ENCODE measurements around the gene MME. TPM values are rescaled to one million over a fixed set of nuclear protein-coding genes. Genes with fewer than 3 reads are reported as not detected.

Gene MME
- total RNA-seq, 2 donors from 2014 or later, result 30.2 to 31.9 TPM

- H3K27ac ChIP-seq (ENCODE audit: low read depth, low read length), result no peak overlapping the region
- H3K9ac ChIP-seq (ENCODE audit: extremely low read depth, low read length, poor library complexity, severe bottlenecking), result no peak overlapping the region
- H3K27ac Mint-ChIP-seq, result peak overlapping the region; percentile 33
- TF ChIP-seq CTCF (conservative IDR thresholded peaks at IDR 0.05), result no peak
- peaks cover 14% of the 10 kb centered on the region for H3K4me1 Mint-ChIP-seq
- no peak overlapping the region for H3K4me3 ChIP-seq (ENCODE audit: low read length)
- H3K27me3 Mint-ChIP-seq (ENCODE audit: insufficient read depth), result no peaks in the 10 kb centered on the region
- peaks cover 2% of the 10 kb centered on the region for H3K9me3 ChIP-seq (ENCODE audit: control insufficient read depth, low read length)
- no peaks in the 10 kb centered on the region for H3K36me3 ChIP-seq (ENCODE audit: control insufficient read depth, insufficient read depth, low read length)
- no peaks in the 10 kb centered on the region for H3K27me3 ChIP-seq (ENCODE audit: control insufficient read depth, insufficient read depth, low read length, poor library complexity, severe bottlenecking)
- DNase-seq, result peak; percentile 68
- H3K36me3 Mint-ChIP-seq (ENCODE audit: low read depth), result no peaks in the 10 kb centered on the region
- H3K9me3 Mint-ChIP-seq, result no peaks in the 10 kb centered on the region
- 96% methylated on average over 2 of the region's 2 CpGs; no CpG with 5 or more reads in 1 of the 2 experiments for WGBS, 2 experiments (ENCODE audit: insufficient coverage in 1 of 2, insufficient read length in 1 of 2)
- no peak overlapping the region for H3K4me3 Mint-ChIP-seq
- H3K4me1 ChIP-seq (ENCODE audit: control insufficient read depth, insufficient read depth, low read length), result peaks cover 4% of the 10 kb centered on the region
These were observed 105.5 kb downstream of the MME start for GRCh38 chr3:155185631-155186071.

GRCh38 chr3:155188031-155188430, 107.9 kb downstream of the MME start:
- Mint-ChIP-seq H3K9me3 (no peaks in the 10 kb centered on the region), H3K27me3 (ENCODE audit: insufficient read depth) (no peaks in the 10 kb centered on the region), H3K4me1 (peaks cover 14% of the 10 kb centered on the region), H3K36me3 (ENCODE audit: low read depth) (no peaks in the 10 kb centered on the region), H3K4me3 (no peak overlapping the region), H3K27ac (no peak overlapping the region)
- no peaks in the 10 kb centered on the region for H3K36me3 ChIP-seq (ENCODE audit: control insufficient read depth, insufficient read depth, low read length)
- H3K4me1 ChIP-seq (ENCODE audit: control insufficient read depth, insufficient read depth, low read length), result peaks cover 4% of the 10 kb centered on the region
- no peak overlapping the region for H3K9ac ChIP-seq (ENCODE audit: extremely low read depth, low read length, poor library complexity, severe bottlenecking)
- 99 to 100% methylated on average over 2 of the region's 2 CpGs for WGBS, 2 experiments (ENCODE audit: insufficient coverage in 1 of 2, insufficient read length in 1 of 2)
- peaks cover 14% of the 10 kb centered on the region for H3K9me3 ChIP-seq (ENCODE audit: control insufficient read depth, low read length)
- no peak overlapping the region for H3K4me3 ChIP-seq (ENCODE audit: low read length)
- no peak for DNase-seq
- TF ChIP-seq CTCF (conservative IDR thresholded peaks at IDR 0.05), result no peak
- H3K27ac ChIP-seq (ENCODE audit: low read depth, low read length), result no peak overlapping the region
- no peaks in the 10 kb centered on the region for H3K27me3 ChIP-seq (ENCODE audit: control insufficient read depth, insufficient read depth, low read length, poor library complexity, severe bottlenecking)

GRCh38 chr3:155189478-155189877, 109.4 kb downstream of the MME start:
- H3K4me3 Mint-ChIP-seq, result no peak overlapping the region
- H3K36me3 Mint-ChIP-seq (ENCODE audit: low read depth), result no peaks in the 10 kb centered on the region
- H3K9me3 Mint-ChIP-seq, result no peaks in the 10 kb centered on the region
- TF ChIP-seq CTCF (conservative IDR thresholded peaks at IDR 0.05), result no peak
- DNase-seq, result no peak
- peaks cover 19% of the 10 kb centered on the region for H3K4me1 Mint-ChIP-seq
- no peaks in the 10 kb centered on the region for H3K27me3 Mint-ChIP-seq (ENCODE audit: insufficient read depth)
- Histone ChIP-seq H3K4me1 (ENCODE audit: control insufficient read depth, insufficient read depth, low read length) (peaks cover 4% of the 10 kb centered on the region), H3K9ac (ENCODE audit: extremely low read depth, low read length, poor library complexity, severe bottlenecking) (no peak overlapping the region), H3K27me3 (ENCODE audit: control insufficient read depth, insufficient read depth, low read length, poor library complexity, severe bottlenecking) (no peaks in the 10 kb centered on the region), H3K9me3 (ENCODE audit: control insufficient read depth, low read length) (peaks cover 14% of the 10 kb centered on the region), H3K4me3 (ENCODE audit: low read length) (no peak overlapping the region), H3K36me3 (ENCODE audit: control insufficient read depth, insufficient read depth, low read length) (no peaks in the 10 kb centered on the region), H3K27ac (ENCODE audit: low read depth, low read length) (no peak overlapping the region)
- H3K27ac Mint-ChIP-seq, result no peak overlapping the region
- WGBS, 2 experiments (ENCODE audit: insufficient coverage in 1 of 2, insufficient read length in 1 of 2), result 82 to 98% methylated on average over 4 of the region's 4 CpGs
